Measurements from ENCODE around the gene NFAM1.

GRCh38 chr22:42452916-42453315 lies 20.7 kb upstream of the NFAM1 start:
- TF ChIP-seq POLR2AphosphoS5 (IDR thresholded peaks at IDR 0.05; ENCODE audit: borderline replicate concordance, low read depth, low read length): no peak
- TF ChIP-seq FOXP2 (optimal IDR thresholded peaks at IDR 0.05; ENCODE audit: control extremely low read depth, extremely low read length, insufficient read depth): no peak
